H1 (cell line): ENCODE measurements around the gene TBX15. TPM values are rescaled to one million over a fixed set of nuclear protein-coding genes. Genes with fewer than 3 reads are reported as not detected.

Experiments used
- CTCF ChIA-PET: fragments of 300-600 bp; sonication (Branson Sonifier 250); formaldehyde crosslinking; loops from one replicate; lab custom pipeline; 2021; ENCODE audit not compliant: partially characterized antibody; lab: Charles Lee
- POLR2A ChIA-PET: fragments of 300-600 bp; sonication (Branson Sonifier 250); formaldehyde crosslinking; loops from one replicate; lab custom pipeline; 2021; ENCODE audit warnings: inconsistent platforms; ENCODE audit not compliant: partially characterized antibody; lab: Charles Lee
- DNase-seq, 2 experiments: peaks; one replicate each; pipeline versions ENCODE4 v3.0.0 to v3.0.0-alpha.2; 2010 to 2022; ENCODE audit warnings: low spot score in 2 of 2, low read depth in 1 of 2, mixed read lengths in 1 of 2
- FAIRE-seq: peaks from 2 replicates; lab custom pipeline; 2011; peaks lifted over from hg19 to GRCh38; lab: Jason Lieb, UNC
- H2AFZ ChIP-seq: 2 replicates; pipeline ENCODE4 v1.8.1; 2012; ENCODE audit warnings: low read length, inconsistent platforms
- H2AK5ac ChIP-seq: 2 replicates; pipeline ENCODE4 v1.6.1; 2013; ENCODE audit warnings: low read depth, low read length
- H2BK120ac ChIP-seq: replicated peaks from 2 replicates; pipeline ENCODE3; 2013; ENCODE audit warnings: low read depth, low read length, inconsistent platforms
- H2BK12ac ChIP-seq: 2 replicates; pipeline ENCODE4 v1.6.1; 2013; ENCODE audit warnings: low read depth, low read length
- H2BK15ac ChIP-seq: 2 replicates; pipeline ENCODE4 v1.6.1; 2013; ENCODE audit warnings: low read length
- H2BK20ac ChIP-seq: 2 replicates; pipeline ENCODE4 v1.6.1; 2013; ENCODE audit warnings: low read length
- H2BK5ac ChIP-seq: 2 replicates; pipeline ENCODE4 v1.6.1; 2013; ENCODE audit warnings: low read depth, low read length
- H3K14ac ChIP-seq: 2 replicates; pipeline ENCODE4 v1.6.1; 2013; ENCODE audit warnings: inconsistent platforms; ENCODE audit not compliant: insufficient read length
- H3K18ac ChIP-seq: 2 replicates; pipeline ENCODE4 v1.6.1; 2013; ENCODE audit warnings: low read length; ENCODE audit errors: extremely low read depth
- H3K23ac ChIP-seq: 2 replicates; pipeline ENCODE4 v1.6.1; 2013; ENCODE audit warnings: inconsistent platforms; ENCODE audit not compliant: insufficient read length
- H3K23me2 ChIP-seq: 2 replicates; pipeline ENCODE4 v1.6.1; 2013; ENCODE audit warnings: low read depth, low read length
- H3K27ac ChIP-seq: 2 replicates; pipeline ENCODE4 v1.6.1; 2011; ENCODE audit warnings: low read depth, low read length, inconsistent platforms
- H3K27me3 ChIP-seq, 4 experiments: replicated peaks in 1 of 4; 1 replicate in 1 of 4; 2 replicates in 3 of 4; pipeline versions ENCODE4 v1.6.1 to v1.8.1; 2011 to 2013; ENCODE audit warnings: low read length in 3 of 4, mild to moderate bottlenecking in 3 of 4, inconsistent platforms in 2 of 4, mixed read lengths in 2 of 4, moderate library complexity in 1 of 4; ENCODE audit not compliant: control insufficient read depth in 3 of 4, insufficient read depth in 3 of 4; ENCODE audit errors: extremely low read depth in 1 of 4
- H3K36me3 ChIP-seq, 4 experiments: 2 replicates each; pipeline versions ENCODE4 v1.6.1 to v1.8.1; 2011 to 2013; ENCODE audit warnings: mild to moderate bottlenecking in 4 of 4, low read length in 3 of 4, moderate library complexity in 2 of 4, control low read depth in 1 of 4, inconsistent platforms in 1 of 4; ENCODE audit not compliant: insufficient read depth in 4 of 4, control insufficient read depth in 2 of 4
- H3K4ac ChIP-seq: replicated peaks from 2 replicates; pipeline ENCODE3; 2013; ENCODE audit warnings: low read length, low read depth, mixed read lengths, inconsistent platforms; ENCODE audit not compliant: insufficient read length
- H3K4me1 ChIP-seq, 4 experiments: replicated peaks in 1 of 4; 1 replicate in 1 of 4; 2 replicates in 3 of 4; pipeline versions ENCODE4 v1.6.1 to v1.8.1; 2011 to 2013; ENCODE audit warnings: low read length in 3 of 4, inconsistent platforms in 2 of 4, mixed read lengths in 1 of 4; ENCODE audit not compliant: insufficient read depth in 4 of 4, control insufficient read depth in 3 of 4
- H3K4me2 ChIP-seq, 2 experiments: 2 replicates each; pipeline versions ENCODE4 v1.6.1 to v1.8.1; 2011 to 2013; ENCODE audit warnings: low read depth in 2 of 2, low read length in 2 of 2, control low read depth in 1 of 2, inconsistent platforms in 1 of 2, mild to moderate bottlenecking in 1 of 2; ENCODE audit not compliant: insufficient read depth in 1 of 2
- H3K4me3 ChIP-seq, 4 experiments: fragments of 200-600, 300-600 bp in 1 of 4; sonication (generic), shearing (Covaris generic), sonication (Bioruptor Twin) in 1 of 4; 2 replicates each; pipeline versions ENCODE4 v1.5.1 to v1.8.1; 2011 to 2016; ENCODE audit warnings: low read length in 4 of 4, low read depth in 3 of 4, control low read depth in 2 of 4, inconsistent platforms in 2 of 4, mild to moderate bottlenecking in 2 of 4, mixed read lengths in 1 of 4, moderate library complexity in 1 of 4; ENCODE audit not compliant: insufficient read depth in 2 of 4; ENCODE audit errors: extremely low read depth in 1 of 4
- H3K56ac ChIP-seq: replicated peaks from 2 replicates; pipeline ENCODE3; 2013; ENCODE audit warnings: low read depth, mild to moderate bottlenecking, mixed read lengths, low read length, inconsistent platforms; ENCODE audit not compliant: insufficient read length
- H3K79me1 ChIP-seq: 2 replicates; pipeline ENCODE4 v1.6.1; 2013; ENCODE audit warnings: low read depth, low read length, control low read depth
- H3K79me2 ChIP-seq, 2 experiments: 2 replicates each; pipeline versions ENCODE4 v1.6.1 to v1.8.1; 2012 to 2013; ENCODE audit warnings: low read length in 2 of 2, mild to moderate bottlenecking in 2 of 2, inconsistent platforms in 1 of 2; ENCODE audit not compliant: insufficient read depth in 2 of 2, control insufficient read depth in 1 of 2
- H3K9ac ChIP-seq, 4 experiments: replicated peaks in 1 of 4; 1 replicate in 1 of 4; 2 replicates in 3 of 4; pipeline versions ENCODE4 v1.6.1 to v1.8.1; 2011 to 2013; ENCODE audit warnings: low read depth in 3 of 4, low read length in 3 of 4, control low read depth in 2 of 4, mild to moderate bottlenecking in 2 of 4, moderate library complexity in 2 of 4, inconsistent platforms in 1 of 4; ENCODE audit errors: extremely low read depth in 1 of 4
- H3K9me3 ChIP-seq, 2 experiments: 2 replicates each; pipeline versions ENCODE4 v1.6.1 to v1.8.1; 2012 to 2013; ENCODE audit warnings: mild to moderate bottlenecking in 2 of 2, moderate library complexity in 2 of 2, control low read depth in 1 of 2, inconsistent platforms in 1 of 2, low read depth in 1 of 2, low read length in 1 of 2, mixed read lengths in 1 of 2; ENCODE audit not compliant: insufficient read depth in 2 of 2
- H4K20me1 ChIP-seq, 2 experiments: replicated peaks in 1 of 2; 2 replicates each; pipeline versions ENCODE3 to v1.8.1; 2011 to 2013; ENCODE audit warnings: inconsistent platforms in 2 of 2, low read length in 2 of 2, mild to moderate bottlenecking in 1 of 2; ENCODE audit not compliant: insufficient read depth in 2 of 2, control insufficient read depth in 1 of 2
- H4K5ac ChIP-seq: 2 replicates; pipeline ENCODE4 v1.6.1; 2013; ENCODE audit warnings: low read length, low read depth, mixed read lengths, inconsistent platforms; ENCODE audit not compliant: insufficient read length
- H4K8ac ChIP-seq: 2 replicates; pipeline ENCODE4 v1.8.0; 2013; ENCODE audit warnings: mild to moderate bottlenecking, moderate library complexity, low read length, inconsistent platforms; ENCODE audit not compliant: insufficient read depth; ENCODE audit errors: extremely low read depth
- H4K91ac ChIP-seq: replicated peaks from 2 replicates; pipeline ENCODE3; 2013; ENCODE audit warnings: low read length, mixed read lengths, inconsistent platforms; ENCODE audit not compliant: insufficient read length
- CBX8 ChIP-seq: fragments of 300-800, 300-1000 bp; sonication (generic); IDR thresholded peaks from 2 replicates; pipeline ENCODE4 v1.7.1; 2016; ENCODE audit warnings: low read depth, low read length, borderline replicate concordance
- FOSL1 ChIP-seq: IDR thresholded peaks from 2 replicates; pipeline ENCODE4 v1.6.1; 2011; ENCODE audit warnings: mild to moderate bottlenecking, low read depth, low read length, moderate library complexity; ENCODE audit not compliant: insufficient read depth
- KDM1A ChIP-seq: fragments of 200-600, 300-600 bp; sonication (generic); IDR thresholded peaks from 2 replicates; pipeline ENCODE4 v1.7.1; 2016; ENCODE audit warnings: mild to moderate bottlenecking, low read length, borderline replicate concordance
- NANOG ChIP-seq: IDR thresholded peaks from 2 replicates; pipeline ENCODE4 v1.6.1; 2011; ENCODE audit warnings: low read length, low read depth, mild to moderate bottlenecking, inconsistent platforms; ENCODE audit not compliant: insufficient read depth, poor library complexity, severe bottlenecking
- RAD21 ChIP-seq, 2 experiments: IDR thresholded peaks in 1 of 2; conservative IDR thresholded peaks in 1 of 2; 2 replicates each; pipeline ENCODE4 v1.6.1; 2011; ENCODE audit warnings: low read depth in 2 of 2, low read length in 2 of 2, improper control_type of control experiment in 1 of 2, inconsistent platforms in 1 of 2, mild to moderate bottlenecking in 1 of 2, moderate library complexity in 1 of 2
- RXRA ChIP-seq: IDR thresholded peaks from 2 replicates; pipeline ENCODE4 v1.6.1; 2011; ENCODE audit warnings: low read depth, mild to moderate bottlenecking, low read length, moderate library complexity; ENCODE audit not compliant: insufficient read depth
- SIN3A ChIP-seq, 2 experiments: IDR thresholded peaks in 1 of 2; conservative IDR thresholded peaks in 1 of 2; 2 replicates each; pipeline ENCODE4 v1.6.1; 2011 to 2012; ENCODE audit warnings: low read length in 2 of 2, improper control_type of control experiment in 1 of 2, low read depth in 1 of 2, mild to moderate bottlenecking in 1 of 2
- SP4 ChIP-seq: IDR thresholded peaks from 2 replicates; pipeline ENCODE4 v1.6.1; 2012; ENCODE audit warnings: low read length, inconsistent platforms
- SUZ12 ChIP-seq: fragments of 200-600 bp; sonication (generic); IDR thresholded peaks from 2 replicates; pipeline ENCODE4 v1.6.1; 2012; ENCODE audit warnings: mild to moderate bottlenecking, inconsistent platforms, low read length, moderate library complexity, mixed read lengths
- YY1 ChIP-seq: IDR thresholded peaks from 2 replicates; pipeline ENCODE4 v1.6.1; 2011; ENCODE audit warnings: low read depth, mild to moderate bottlenecking, low read length
- ZNF274 ChIP-seq: IDR thresholded peaks from 2 replicates; pipeline ENCODE4 v1.7.0; 2012; ENCODE audit warnings: low read length, borderline replicate concordance; ENCODE audit errors: extremely low read depth
- WGBS, 2 experiments: shearing (Covaris generic) in 1 of 2; methylation state at CpG; one replicate each; pipeline versions ENCODE4 v1.1.6 to v1.1.7; 2013 to 2015; ENCODE audit warnings: low lambda C conversion rate in 2 of 2, mixed read lengths in 2 of 2, inconsistent platforms in 1 of 2, low coverage in 1 of 2, missing lambda C conversion rate in 1 of 2; ENCODE audit not compliant: insufficient replicate concordance in 2 of 2, insufficient coverage in 1 of 2, insufficient read length in 1 of 2; ENCODE audit errors: extremely low coverage in 1 of 2, missing lambda C conversion rate in 1 of 2; 5-methylcytosine and 5-hydroxymethylcytosine counted together
- polyA plus RNA-seq, 7 experiments: library from polyadenylated mRNA; depleted of rRNA in 3 of 7; stranded (reverse) in 5 of 7; unstranded in 2 of 7; fragments of >200 nt in 5 of 7; fragments of 200-250 nt in 2 of 7; gene quantifications; 1 replicate in 5 of 7; 2 replicates in 1 of 7; 4 replicates in 1 of 7; pipeline versions ENCODE4 v1.2.1 to v1.2.3, GENCODE V29; 2011 to 2013; ENCODE audit warnings: missing spikeins in 2 of 7, mixed read lengths in 2 of 7
- total RNA-seq: library from RNA; stranded (reverse); fragmentation: NEBNext Ultra II Directional; extraction: Animal tissue kit (Norgen Biotek cat#: 25700); gene quantifications from 2 replicates; pipeline ENCODE4 v1.2.1, GENCODE V29; 2021

TBX15 gene
- total and polyA plus RNA-seq, 2 of the 8 experiments (the other 6 are each of a cell fraction or from before 2014, with no cell fraction given): 0.14 to 0.24 TPM

DNA sequence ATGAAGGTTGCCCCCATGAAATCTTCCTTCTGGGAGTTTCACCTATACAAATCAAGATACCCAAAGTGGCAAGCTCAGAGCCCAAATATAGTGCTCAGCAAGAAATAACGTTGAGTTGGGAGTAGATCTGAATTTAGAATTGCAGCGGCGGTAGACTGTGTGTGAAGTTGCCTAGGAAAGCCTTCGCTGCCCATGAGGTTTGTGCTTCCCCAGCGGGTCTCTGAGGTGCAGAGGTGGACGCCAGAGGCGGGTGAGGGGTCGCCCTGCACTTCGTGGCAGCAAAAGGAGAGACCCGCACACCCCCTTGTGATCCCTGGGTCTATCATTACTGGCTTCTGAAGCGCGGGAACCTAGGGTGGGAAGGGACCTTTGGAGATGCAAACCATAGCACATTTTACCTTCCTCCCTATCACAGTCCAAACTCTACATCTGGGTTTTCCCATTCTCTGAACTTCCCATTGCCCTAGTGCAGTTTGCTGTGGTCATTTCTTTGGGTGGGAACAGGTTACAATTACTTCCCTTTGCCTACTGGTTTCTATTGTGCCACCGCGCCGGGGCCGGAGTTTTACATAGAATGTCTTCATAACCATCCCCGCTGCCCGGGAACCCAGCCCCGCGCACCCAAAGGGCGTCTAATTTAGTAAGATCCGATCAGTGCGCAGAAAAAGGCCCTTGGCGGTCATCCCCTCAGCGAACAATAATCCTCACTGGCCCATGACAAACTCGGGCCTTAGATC lies 5.2 kb downstream of the TBX15 start:
- Histone ChIP-seq H3K79me1 (no peaks in the 10 kb centered on the region), H3K9me3 (peaks cover 0 to 3% of the 10 kb centered on the region in 2 experiments; a peak in 1 of 4 replicates), H3K23ac (no peak overlapping the region), H2BK5ac (no peak overlapping the region), H3K79me2 (no peaks in the 10 kb centered on the region), H3K4me2 (peak overlapping the region; percentile 64 to 73), H4K91ac (no peak overlapping the region), H4K20me1 (peaks cover 6 to 20% of the 10 kb centered on the region in 2 experiments), H3K4ac (no peak overlapping the region), H2BK15ac (no peak overlapping the region; the same call in 1 of the 2 replicates), H2AK5ac (no peak overlapping the region), H3K18ac (no peak overlapping the region), H4K8ac (no peak overlapping the region), H3K4me1 (peaks cover 3 to 19% (median 10%) of the 10 kb centered on the region in 4 experiments), H3K56ac (no peak overlapping the region), H4K5ac (no peak overlapping the region), H3K9ac (no peak overlapping the region), H3K27me3 (peaks cover 87 to 100% (median 97%) of the 10 kb centered on the region in 4 experiments), H2AFZ (no peak overlapping the region), H3K4me3 (peak overlapping the region in 2 of 4 experiments; percentile 5 to 51; a peak in 3 of 8 replicates), H3K27ac (no peak overlapping the region), H2BK120ac (no peak overlapping the region), H3K14ac (no peak overlapping the region), H2BK12ac (no peak overlapping the region), H3K23me2 (peaks cover 9% of the 10 kb centered on the region; the same call in 1 of the 2 replicates), H2BK20ac (peak overlapping the region; percentile 40; the same call in 1 of the 2 replicates), H3K36me3 (peaks cover 0 to 2% (median 0%) of the 10 kb centered on the region in 4 experiments; a peak in 1 of 8 replicates)
- 3% methylated on average over 26 of the region's 26 CpGs; no CpG with 5 or more reads in 1 of the 2 experiments for WGBS, 2 experiments
- CTCF ChIA-PET: interaction anchor here (3.5 kb wide), 1 partner anchor 26 kb away, joined by 24 read pairs; no protein-coding TSS in a partner anchor
- POLR2A ChIA-PET: no interaction called here
- peak in 1 of 2 experiments; percentile 64 for DNase-seq
- no peak for FAIRE-seq
- TF ChIP-seq SUZ12 (no peak; the same call in 1 of the 2 replicates), YY1 (no peak), FOSL1 (no peak), NANOG (no peak), CBX8 (0 out of 2 replicates have a peak, but pooled peaks have one; percentile 40), RXRA (no peak), SIN3A (conservative IDR thresholded peaks at IDR 0.05 in 1 of 2, IDR thresholded peaks at IDR 0.05 in 1 of 2; ENCODE audit: low read depth in 1 of 2, low read length in 2 of 2) (no peak), SP4 (no peak), ZNF274 (no peak), KDM1A (no peak), RAD21 (IDR thresholded peaks at IDR 0.05 in 1 of 2, conservative IDR thresholded peaks at IDR 0.05 in 1 of 2; ENCODE audit: low read depth in 2 of 2, low read length in 2 of 2) (no peak)
